HG03439 (cell line): ENCODE measurements around the gene KCNQ1OT1.

Experiments used
- ATAC-seq: cut with Tn5 transposase; IDR thresholded peaks from one replicate; pipeline ENCODE4 v1.9.1; 2021; ENCODE audit warnings: mild to moderate bottlenecking, moderate library complexity; ENCODE audit not compliant: unreplicated experiment

Gene KCNQ1OT1

DNA sequence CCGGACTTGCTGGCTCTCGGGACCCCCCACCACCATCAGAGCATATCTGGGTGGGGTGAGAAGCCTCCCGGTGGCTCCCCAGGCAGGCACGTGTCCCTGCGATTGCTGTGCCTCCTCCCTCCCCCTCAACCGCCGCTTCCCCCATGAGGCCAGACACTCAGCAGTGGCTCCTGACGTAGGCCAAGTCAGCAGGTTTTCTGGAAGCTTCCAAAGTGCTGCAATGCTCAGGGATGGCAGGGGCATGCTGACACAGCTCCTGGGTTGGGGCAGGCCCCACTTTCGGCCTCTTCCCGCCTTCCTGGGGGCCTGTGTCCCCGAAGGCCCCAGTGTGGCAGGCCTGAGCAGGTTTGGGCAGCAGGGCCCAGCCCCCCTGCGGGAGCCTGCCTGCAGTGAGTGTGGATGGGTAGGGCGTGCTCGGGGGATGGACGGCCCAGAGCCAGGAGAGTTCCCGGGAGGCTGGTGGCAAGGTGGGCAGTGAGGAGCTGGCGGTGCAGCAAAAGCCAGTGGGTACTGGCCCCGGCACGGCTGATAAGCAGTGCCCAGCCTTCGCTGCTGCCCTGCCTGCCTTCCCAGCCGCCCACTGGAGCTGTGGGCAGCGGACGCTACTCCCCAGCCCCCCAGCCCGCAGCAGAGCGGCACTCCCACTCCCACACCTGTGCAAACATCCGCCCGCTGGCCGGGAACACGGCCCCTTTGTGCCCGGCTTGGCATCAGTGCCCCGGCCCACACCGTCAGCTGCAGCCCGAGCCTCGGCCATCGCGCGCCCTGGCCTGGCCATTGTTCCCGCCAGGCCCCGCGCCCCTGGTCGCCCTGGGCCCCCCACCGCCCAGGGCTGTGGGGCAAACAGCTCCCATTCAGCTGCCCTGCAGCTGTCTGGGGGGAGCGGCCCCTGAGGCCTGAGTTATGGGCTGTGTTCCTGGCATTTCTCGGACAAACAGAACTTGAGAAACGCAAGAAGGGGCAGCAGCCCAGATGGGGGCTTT lies 125.0 kb downstream of the KCNQ1OT1 start:
- no peak for ATAC-seq

DNA sequence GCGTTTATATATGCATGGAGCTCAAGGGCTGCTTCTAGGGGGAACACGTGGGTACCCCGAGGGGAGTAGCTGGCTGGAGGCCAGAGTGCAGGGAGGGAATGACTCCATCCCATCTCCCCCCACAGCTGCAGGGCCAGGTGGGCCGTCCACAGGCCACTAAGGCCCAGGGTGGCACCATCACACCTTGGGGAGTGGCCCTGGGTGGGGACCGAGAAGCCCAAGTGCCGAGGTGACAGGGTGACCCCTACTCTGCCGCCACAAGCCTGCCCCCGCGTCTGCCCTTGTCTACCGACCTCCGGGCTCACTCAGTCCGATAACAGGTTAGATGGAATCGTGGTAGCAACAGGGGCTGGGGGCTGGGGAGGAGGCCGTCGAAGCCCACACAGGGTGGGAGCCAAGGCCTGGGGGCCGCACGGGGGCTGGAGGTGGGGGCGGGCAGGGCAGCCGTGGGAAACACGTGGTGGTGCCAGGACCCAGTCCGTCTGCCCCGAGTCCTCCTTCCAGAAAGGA lies 125.7 kb downstream of the KCNQ1OT1 start:
- ATAC-seq = no peak

DNA sequence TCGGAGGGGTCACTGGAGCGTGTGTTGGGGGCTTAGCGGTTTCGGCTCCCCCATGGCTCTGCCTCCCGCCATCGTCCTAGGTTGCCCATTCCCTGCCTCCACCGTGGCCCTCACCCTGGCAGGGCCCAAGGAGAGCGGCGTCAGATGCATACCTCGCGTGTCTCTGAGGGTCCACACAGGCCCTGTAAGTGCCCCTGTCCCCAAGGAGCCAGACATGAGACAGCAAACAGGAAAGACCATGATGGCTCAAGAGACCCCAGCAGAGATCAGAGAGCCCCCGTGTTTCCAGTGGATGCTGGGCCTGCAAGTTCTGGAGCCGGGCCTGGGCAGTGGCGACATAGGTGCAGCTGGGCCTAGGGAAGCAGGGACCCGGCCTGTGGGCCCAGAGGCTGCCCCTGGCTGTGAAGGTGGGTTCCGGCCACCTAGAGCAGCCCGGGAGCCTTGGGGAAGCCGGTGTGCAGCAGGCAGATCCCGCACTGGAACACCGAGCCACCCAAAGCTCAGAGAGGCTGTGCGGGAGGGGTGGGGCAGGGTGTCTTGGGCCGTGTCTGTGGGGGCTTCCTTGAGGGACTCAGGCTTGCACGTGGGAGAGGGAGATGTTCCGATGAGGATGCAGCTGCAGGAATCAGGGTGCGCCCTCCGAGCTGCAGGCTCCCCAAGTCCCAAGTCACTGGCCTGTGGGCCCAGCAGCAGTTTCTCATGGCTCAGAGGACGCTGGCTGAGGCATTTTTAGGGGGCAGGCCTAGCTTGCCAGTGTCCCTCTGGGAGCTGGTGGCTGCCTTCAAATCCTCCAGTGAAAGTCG lies 126.4 kb downstream of the KCNQ1OT1 start:
- ATAC-seq = no peak

DNA sequence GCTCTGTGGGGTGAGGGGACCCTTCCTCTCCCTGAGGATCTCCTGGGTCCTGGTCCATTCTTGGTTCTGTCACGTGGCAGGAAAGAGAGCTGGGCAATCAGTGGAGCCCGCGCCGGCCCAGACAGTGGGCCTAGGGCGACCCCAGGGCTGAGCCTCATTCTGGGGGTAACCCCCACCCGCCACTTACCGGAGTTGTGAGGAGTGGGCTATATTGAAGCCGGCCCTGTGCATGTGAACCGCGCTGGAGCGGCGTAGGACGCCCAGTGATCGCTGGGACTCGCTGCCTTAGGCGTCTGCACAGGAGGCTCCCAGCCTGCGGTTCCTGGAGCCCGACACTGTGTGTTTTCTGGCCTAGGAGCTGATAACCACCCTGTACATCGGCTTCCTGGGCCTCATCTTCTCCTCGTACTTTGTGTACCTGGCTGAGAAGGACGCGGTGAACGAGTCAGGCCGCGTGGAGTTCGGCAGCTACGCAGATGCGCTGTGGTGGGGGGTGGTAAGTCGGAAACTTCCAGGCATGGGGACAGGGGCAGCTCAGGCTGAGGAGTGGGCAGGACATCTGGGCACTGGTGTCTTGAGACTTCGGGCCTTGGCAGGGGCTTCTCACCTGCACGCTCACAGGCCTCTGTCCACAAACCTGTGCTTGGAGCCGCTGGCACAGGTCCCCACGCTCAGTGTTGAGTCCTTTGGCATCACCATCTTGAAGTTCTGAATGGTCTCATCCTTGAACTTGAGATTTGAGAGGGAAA lies 127.1 kb downstream of the KCNQ1OT1 start:
- no peak for ATAC-seq

DNA sequence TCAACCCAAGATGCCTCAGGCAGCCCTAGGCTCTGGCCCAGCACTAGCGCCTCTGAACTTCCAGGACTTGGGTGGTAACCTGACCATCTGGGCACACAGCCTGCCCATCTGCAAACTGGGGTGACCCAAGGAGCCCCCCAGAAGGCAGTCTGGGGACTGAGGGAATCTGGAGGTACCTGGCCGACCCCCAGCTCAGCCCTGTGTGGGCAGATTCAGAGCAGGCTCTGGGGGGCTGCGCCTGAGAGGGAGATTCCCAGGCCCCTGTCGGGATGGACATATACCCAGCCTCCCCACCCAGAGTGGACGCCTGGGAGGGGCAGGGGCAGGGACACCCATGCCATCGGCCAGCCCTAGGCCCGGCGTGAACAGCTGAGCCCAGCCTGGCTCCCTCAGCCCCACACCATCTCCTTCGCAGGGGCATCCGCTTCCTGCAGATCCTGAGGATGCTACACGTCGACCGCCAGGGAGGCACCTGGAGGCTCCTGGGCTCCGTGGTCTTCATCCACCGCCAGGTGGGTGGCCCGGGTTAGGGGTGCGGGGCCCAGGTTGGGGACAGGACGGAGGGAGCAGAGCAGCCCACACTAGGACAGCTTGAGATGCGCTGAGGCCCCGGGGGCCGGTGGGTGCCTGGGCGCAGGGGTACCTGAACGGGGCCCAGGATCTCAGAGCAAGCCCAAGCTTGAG lies 128.1 kb downstream of the KCNQ1OT1 start:
- ATAC-seq = no peak

DNA sequence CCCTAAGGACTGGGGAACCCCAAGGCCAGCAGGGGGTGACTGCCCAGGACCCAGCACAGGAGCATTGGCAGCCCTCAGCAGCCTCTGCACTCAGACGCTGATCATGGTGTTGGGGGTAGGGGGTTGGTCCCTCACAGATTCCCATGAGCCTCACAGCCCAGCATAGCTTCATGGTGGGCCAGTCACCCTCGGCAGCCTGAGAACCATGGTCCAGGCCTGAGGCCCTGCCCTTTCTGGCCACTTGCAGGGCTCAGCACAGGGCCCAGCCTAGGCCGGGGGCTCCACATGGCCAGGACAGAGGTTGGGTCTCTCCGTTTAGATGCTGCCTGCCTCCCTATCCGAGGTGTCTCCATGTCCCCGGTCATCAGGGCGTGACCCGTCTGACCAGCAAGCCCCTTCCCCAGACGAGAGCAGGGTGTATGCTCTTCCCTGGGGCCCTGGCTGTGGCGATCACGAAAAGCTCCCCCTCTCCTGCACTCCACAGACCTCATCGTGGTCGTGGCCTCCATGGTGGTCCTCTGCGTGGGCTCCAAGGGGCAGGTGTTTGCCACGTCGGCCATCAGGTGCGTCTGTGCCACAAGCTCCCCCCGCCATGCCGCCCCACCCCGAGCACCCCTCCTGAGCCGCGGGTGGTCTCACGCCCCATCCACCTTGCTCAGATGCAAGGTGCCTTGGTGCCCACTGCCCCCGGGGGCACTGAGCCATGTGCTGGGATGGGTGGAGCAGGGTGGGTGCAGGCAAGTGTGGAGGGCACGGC lies 128.8 kb downstream of the KCNQ1OT1 start:
- ATAC-seq = no peak

DNA sequence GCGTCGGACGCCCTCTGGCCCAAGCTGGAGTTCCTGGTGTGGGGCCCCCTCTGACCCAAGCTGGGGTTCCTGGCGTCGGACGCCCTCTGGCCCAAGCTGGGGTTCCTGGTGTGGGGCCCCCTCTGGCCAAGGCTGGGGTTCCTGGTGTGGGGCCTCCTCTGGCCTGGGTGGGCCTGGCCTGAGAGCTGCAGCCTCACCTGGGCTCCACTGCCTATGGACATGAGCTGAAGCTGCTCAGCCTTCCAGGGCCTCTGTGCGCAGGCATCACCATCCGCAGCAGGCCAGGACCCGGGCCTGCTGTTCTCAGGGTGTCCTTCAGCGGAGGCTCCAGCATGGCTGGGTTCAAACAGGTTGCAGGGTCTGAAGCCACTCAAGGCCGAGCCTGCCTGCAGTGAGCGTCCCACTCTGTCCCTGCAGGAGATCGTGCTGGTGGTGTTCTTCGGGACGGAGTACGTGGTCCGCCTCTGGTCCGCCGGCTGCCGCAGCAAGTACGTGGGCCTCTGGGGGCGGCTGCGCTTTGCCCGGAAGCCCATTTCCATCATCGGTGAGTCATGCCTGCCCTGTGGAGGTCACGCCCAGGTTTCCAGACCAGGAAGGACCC lies 129.5 kb downstream of the KCNQ1OT1 start:
- no peak for ATAC-seq

DNA sequence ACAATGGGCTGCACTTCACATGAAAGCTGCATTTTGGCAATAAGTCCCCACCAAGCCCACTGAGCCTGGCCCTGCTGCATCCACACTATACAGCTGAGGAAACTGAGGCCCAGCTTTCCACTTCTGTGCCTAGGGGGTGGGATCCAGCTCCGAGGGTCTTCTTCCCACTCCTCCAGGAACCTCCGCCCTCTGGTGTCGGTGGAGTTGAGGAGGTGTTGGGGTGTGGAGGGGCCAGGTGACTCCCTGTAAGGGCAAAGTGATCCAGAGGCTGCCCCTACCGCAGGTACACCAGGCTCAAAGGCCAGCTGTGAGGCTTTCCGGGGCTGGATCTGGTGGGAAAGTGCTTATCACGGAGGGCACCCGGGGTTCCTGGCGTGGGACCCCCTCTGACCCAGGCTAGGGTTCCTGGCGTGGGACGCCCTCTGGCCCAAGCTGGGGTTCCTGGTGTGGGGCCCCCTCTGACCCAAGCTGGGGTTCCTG lies 130.0 kb downstream of the KCNQ1OT1 start:
- no peak for ATAC-seq

DNA sequence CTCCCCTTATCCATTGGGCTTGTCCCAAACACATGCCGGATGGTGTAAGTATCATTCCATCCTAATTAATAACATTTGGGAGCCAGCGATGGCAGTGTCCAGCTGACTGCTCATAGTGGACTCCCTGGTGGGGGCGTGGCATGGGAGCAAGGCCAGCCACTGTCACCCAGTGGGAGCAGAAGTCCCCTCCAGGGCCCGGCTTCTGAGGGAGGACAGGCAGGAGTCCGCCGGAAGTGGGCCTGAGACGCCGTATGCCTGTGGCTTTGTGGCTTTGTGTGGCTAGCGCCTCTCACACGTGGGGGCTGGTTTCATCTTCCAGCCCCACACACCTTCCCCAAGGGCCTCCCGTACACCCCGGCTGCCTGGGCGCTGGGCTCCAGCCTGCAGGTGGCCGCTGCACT lies 130.5 kb downstream of the KCNQ1OT1 start:
- ATAC-seq = no peak

DNA sequence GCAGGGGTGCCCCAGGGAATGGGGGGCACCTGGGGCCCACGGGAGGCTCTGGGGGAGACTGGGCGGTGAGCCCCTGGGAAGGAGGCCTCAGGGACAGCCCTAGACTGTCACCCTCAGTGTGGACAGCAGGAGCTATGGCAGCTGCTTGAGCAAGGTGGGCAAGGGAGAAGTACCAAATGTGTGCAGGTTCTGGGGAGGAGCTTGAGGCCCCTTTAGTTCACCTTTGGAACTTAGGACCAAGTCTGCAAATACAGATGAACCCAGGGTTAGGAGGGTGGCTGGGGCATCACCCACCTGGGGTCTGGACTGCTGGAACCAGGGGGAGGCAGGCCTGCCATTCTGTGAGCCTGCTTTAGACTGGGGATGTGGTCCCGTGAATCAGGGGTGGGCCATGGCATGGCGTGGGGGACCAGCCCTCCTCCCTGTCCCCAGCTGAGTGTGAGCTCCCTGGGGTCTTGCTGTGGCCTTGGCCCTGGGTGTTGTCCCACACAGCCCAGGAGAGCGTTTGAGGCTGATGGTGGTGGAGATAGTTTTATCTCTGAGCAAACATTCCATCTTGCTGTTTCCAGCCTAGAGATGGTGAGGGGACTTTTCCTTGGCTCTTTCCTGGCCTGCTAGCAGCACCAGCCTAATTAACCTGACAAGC lies 132.6 kb downstream of the KCNQ1OT1 start:
- no peak for ATAC-seq

DNA sequence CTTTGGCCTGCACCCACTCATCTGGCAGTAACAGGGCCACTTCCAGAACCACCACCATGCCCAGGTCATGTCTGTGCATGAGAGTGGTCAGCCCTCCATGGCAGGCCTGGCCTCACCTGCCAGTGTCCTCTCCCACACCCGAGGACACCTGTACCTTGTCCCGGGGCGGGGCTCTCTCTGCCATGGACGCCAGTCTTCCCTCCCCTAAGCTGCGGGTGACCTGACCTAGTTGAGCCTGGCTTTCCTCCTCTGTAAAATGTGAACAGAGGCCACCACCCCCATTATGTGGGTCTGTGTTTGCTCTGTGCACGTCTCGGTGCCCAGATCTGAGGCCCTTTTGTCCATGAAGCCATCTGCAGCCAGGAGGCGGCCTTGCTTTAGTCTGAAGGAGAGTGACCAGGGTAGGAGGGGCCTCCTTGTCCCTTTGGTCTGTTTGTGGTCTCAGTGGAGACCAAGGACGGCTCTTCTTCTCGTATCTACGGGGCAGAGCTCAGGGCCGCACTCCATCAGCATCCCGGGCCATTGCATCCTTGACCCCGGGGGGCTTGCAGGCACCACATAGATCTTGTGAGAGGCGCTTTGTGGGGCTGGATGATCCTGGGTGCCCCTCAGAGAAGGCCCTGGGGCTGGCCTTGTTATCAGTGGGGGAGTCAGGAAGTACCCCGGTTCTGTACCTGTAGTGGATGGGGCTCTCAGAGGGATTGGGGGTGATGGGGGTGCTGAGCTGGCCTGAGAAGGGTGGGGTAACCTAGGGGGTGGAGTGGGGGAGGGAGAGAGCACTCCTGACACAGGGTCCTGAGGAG lies 133.4 kb downstream of the KCNQ1OT1 start:
- ATAC-seq = no peak

DNA sequence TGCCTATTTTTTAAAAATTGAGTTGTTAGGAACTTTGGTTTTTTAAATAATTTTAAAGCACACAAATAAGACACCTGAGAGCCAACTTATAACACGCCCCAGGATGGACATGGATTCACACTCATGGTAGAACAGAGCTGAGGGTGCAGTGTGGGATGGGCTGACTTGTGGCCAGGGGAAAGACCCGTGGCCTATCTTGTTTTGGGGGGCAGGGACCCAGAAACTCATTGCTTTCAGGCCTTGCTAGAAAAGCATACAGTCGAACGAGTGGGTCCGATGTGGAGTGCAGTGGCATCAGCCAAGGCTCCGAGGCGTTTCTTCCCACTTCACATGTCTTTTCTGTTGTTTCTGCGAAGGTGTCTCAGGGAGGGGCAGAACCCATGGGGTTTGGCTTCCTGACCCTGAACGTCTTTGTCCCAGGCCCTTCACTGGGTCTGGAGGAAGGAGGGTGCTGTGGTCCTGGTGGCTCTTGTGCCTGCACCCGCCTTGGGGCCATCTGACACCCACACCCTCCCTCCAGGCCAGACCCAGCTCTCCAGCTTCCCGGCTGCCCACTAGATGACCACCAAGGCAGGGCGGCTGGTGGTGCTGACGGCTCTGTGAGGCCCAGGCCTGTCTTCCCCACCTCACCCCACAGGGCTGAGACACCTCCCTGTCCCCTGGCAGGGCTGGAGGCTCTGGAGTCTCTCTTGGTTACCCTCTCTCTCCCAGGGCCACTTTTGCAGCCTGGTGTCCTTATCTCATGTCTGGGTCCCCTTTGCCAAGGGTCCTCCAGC lies 134.2 kb downstream of the KCNQ1OT1 start:
- no peak for ATAC-seq

DNA sequence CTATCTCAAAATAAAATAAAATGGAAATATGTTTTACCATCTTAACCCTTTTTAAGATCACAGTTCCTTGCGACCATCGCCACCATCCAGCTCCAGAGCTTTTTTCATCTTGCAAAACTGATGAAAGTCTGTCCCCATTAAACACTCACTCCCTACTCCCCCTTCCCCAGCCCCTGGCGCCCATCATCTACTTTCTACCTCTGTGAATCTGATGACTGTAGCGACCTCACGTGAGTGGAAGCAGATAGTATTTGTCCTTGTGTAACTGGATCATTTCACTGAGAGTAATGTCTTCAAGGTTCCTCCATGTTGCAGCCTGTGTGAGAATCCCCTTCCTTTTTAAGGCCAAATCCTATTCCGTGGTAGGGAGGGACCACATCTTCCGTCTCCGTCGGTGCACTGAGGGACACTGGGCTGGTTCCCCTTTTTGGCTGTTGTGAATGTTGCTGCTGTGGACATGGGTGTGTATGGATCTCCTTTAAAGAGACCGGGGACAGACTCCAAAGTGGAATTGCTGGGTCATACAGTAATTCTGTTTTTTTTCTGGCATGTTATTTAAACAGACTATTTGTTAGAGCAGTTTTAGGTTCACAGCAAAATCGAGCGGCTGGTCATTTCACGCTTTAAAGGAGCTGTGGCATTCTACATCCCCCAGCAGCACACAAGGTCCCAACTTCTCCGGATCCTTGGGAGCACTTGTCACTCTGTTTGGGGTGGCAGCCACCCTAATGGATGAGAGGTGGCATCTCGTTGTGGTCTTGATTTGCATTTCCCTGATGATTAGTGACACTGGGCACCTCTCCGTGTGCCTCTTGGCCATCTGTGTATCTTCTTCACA lies 135.0 kb downstream of the KCNQ1OT1 start:
- ATAC-seq = no peak

DNA sequence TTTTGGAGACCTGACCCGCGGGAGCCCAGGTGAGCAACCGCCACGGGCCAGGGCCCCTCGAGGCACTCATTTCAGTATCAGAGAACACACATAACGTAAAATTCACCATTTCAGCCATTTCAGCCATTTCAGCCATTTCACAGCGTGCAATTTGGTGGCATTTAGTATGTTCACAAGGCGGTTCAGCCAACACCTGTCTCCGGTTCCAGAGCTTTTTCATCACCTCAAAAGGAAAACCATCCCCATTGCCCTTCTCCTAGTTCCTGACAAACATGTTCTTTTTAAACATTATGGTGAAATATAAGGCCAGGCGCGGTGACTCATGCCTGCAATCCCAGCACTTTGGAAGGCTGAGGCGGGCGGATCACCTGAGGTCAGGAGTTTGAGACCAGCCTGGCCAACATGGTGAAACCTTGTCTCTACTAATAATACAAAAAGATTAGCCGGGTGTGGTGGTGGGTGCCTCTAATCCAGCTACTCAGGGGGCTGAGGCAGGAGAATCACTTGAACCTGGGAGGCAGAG lies 135.7 kb downstream of the KCNQ1OT1 start:
- ATAC-seq = no peak

DNA sequence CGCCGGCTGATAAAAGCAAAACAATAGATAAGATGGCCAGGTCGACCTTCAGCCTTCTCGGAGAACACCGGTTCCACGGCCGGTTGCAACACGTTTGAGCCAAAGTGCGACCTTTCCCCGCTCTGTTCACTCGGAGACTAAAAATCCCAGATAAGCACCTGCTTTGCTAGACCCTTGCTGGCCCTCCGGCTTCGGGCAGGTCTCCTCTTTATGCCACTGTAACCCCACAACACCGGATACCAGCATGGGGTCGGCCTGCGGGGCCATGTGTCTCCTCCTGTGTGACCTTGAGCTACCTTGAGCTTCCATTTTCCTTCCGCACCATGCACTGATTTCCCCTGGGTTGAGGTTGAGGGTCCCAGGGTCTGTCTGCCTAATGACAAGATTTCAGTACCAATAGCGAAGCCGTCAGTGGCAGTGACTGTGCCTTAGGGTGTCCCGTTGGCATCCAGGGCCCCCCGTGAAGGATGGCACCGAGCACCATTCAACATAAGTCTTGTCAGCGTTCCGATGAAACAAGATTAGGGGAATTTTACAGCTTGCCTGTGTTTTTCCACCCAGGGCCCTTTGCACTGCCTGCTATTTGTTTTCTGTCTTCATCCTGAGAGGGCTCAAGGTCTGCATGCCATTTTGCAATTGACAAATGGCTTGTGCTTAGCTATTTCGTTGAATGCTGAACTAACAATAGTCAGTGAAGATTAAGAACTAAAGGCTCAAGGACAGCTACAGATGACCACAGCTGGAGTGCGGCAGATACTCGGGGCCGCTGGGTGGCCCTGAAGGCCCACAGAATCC lies 136.4 kb downstream of the KCNQ1OT1 start:
- no peak for ATAC-seq
